Smooth muscle cell (in vitro differentiated cells): ENCODE data around the gene MYDGF. TPM values are rescaled to one million over a fixed set of nuclear protein-coding genes. Genes with fewer than 3 reads are reported as not detected.

Experiments
- DNase-seq: peaks from one replicate; lab custom pipeline; 2025; ENCODE audit not compliant: unreplicated experiment; lab: John Stamatoyannopoulos, UW
- H2AFZ ChIP-seq: fragments of 200-600 bp; sonication (generic); 2 replicates; pipeline ENCODE4 v1.6.0; 2016; ENCODE audit warnings: antibody characterized with exemption, low read depth, mild to moderate bottlenecking
- H3F3A ChIP-seq: fragments of 200-600 bp; sonication (generic); 2 replicates; pipeline ENCODE4 v1.6.0; 2017; ENCODE audit warnings: antibody characterized with exemption, low read depth
- H3K27ac ChIP-seq: fragments of 200-600 bp; sonication (generic); 2 replicates; pipeline ENCODE4 v1.5.1; 2016; ENCODE audit warnings: low read depth, mild to moderate bottlenecking
- H3K27me3 ChIP-seq: fragments of 200-600 bp; sonication (generic); 2 replicates; pipeline ENCODE4 v1.6.1; 2016; ENCODE audit warnings: low read depth, mild to moderate bottlenecking
- H3K36me3 ChIP-seq: fragments of 200-600 bp; sonication (generic); 2 replicates; pipeline ENCODE4 v1.5.1; 2016; ENCODE audit warnings: low read depth
- H3K4me1 ChIP-seq: fragments of 200-600 bp; sonication (generic); 2 replicates; pipeline ENCODE4 v1.5.1; 2016; ENCODE audit warnings: low read depth
- H3K4me2 ChIP-seq: fragments of 200-600 bp; sonication (generic); 2 replicates; pipeline ENCODE4 v1.6.0; 2016; ENCODE audit warnings: mild to moderate bottlenecking
- H3K4me3 ChIP-seq: fragments of 200-600 bp; sonication (generic); 2 replicates; pipeline ENCODE4 v1.5.1; 2016; ENCODE audit warnings: mild to moderate bottlenecking
- H3K79me2 ChIP-seq: fragments of 200-600 bp; sonication (generic); 2 replicates; pipeline ENCODE4 v1.6.0; 2016; ENCODE audit warnings: low read depth, mild to moderate bottlenecking
- H3K9ac ChIP-seq: fragments of 200-600 bp; sonication (generic); 2 replicates; pipeline ENCODE4 v1.6.0; 2016; ENCODE audit warnings: low read depth
- H3K9me3 ChIP-seq: fragments of 200-600 bp; sonication (generic); replicated peaks from 2 replicates; pipeline ENCODE4 v1.5.1; 2016; ENCODE audit warnings: low read depth
- H4K20me1 ChIP-seq: fragments of 200-600 bp; sonication (generic); 2 replicates; pipeline ENCODE4 v1.6.0; 2016; ENCODE audit warnings: low read depth
- CTCF ChIP-seq: fragments of 200-600 bp; sonication (generic); IDR thresholded peaks from 2 replicates; pipeline ENCODE4 v1.5.1; 2017; ENCODE audit warnings: borderline replicate concordance, mild to moderate bottlenecking, antibody characterized with exemption; ENCODE audit not compliant: insufficient read depth, poor library complexity, severe bottlenecking
- WGBS: methylation state at CpG from one replicate; pipeline ENCODE4 v1.1.7; 2016; ENCODE audit warnings: low lambda C conversion rate; 5-methylcytosine and 5-hydroxymethylcytosine counted together
- polyA plus RNA-seq: library from polyadenylated mRNA; unstranded; fragments of >200 nt; fragmentation: Nextera tagmentation; extraction: Ambion mirVana; gene quantifications from 2 replicates; pipeline ENCODE4 v1.2.1, GENCODE V29; 2016
- total RNA-seq: library from RNA; depleted of rRNA; stranded (reverse); fragments of >200 nt; gene quantifications from 2 replicates; pipeline ENCODE4 v1.2.3, GENCODE V29; 2014

Gene MYDGF
- total and polyA plus RNA-seq, 2 experiments from 2014 or later = 188 to 680 TPM

- Histone ChIP-seq H3K27ac (no peak overlapping the region), H3F3A (peaks cover 12% of the 10 kb centered on the region), H3K9ac (no peak overlapping the region), H3K36me3 (no peaks in the 10 kb centered on the region), H2AFZ (no peak overlapping the region), H3K27me3 (no peaks in the 10 kb centered on the region), H4K20me1 (no peaks in the 10 kb centered on the region), H3K79me2 (peaks cover 10% of the 10 kb centered on the region), H3K4me3 (no peak overlapping the region), H3K9me3 (no peaks in the 10 kb centered on the region), H3K4me1 (peaks cover 7% of the 10 kb centered on the region), H3K4me2 (no peak overlapping the region)
- DNase-seq = no peak
- no peak for TF ChIP-seq CTCF
- WGBS = 96% methylated on average over 4 of the region's 4 CpGs
Measured at GRCh38 chr19:4673726-4674125, 3.6 kb upstream of the MYDGF start.

- Histone ChIP-seq H3K4me3 (no peak overlapping the region), H3K4me2 (no peak overlapping the region), H3F3A (peaks cover 12% of the 10 kb centered on the region), H3K36me3 (peaks cover 4% of the 10 kb centered on the region), H4K20me1 (no peaks in the 10 kb centered on the region), H3K9me3 (no peaks in the 10 kb centered on the region), H3K4me1 (peaks cover 7% of the 10 kb centered on the region), H3K9ac (no peak overlapping the region), H3K79me2 (peaks cover 16% of the 10 kb centered on the region), H3K27ac (no peak overlapping the region), H2AFZ (no peak overlapping the region), H3K27me3 (no peaks in the 10 kb centered on the region)
- no peak for TF ChIP-seq CTCF
- 90% methylated on average over 4 of the region's 4 CpGs for WGBS
- DNase-seq = no peak
Measured at GRCh38 chr19:4673216-4673615, 3.1 kb upstream of the MYDGF start.

- 83% methylated on average over 10 of the region's 10 CpGs for WGBS
- Histone ChIP-seq H3F3A (peaks cover 12% of the 10 kb centered on the region), H2AFZ (no peak overlapping the region)
Measured at GRCh38 chr19:4671185-4671851, 1.2 kb upstream of the MYDGF start.

More at GRCh38 chr19:4671185-4671851, 1.2 kb upstream of the MYDGF start:
- Histone ChIP-seq H3K9ac (no peak overlapping the region), H3K79me2 (peaks cover 24% of the 10 kb centered on the region), H3K4me3 (no peak overlapping the region), H3K9me3 (no peaks in the 10 kb centered on the region), H3K36me3 (peaks cover 5% of the 10 kb centered on the region), H3K4me1 (peaks cover 7% of the 10 kb centered on the region), H3K27ac (no peak overlapping the region), H3K4me2 (no peak overlapping the region), H4K20me1 (peaks cover 6% of the 10 kb centered on the region), H3K27me3 (no peaks in the 10 kb centered on the region)
- no peak for DNase-seq
- TF ChIP-seq CTCF = no peak
